Measurements from ENCODE around the gene PERM1.
"Not testable (repeated sequence)": the region's sequence is repeated elsewhere in the genome, so short reads cannot be mapped to it uniquely, and the experiment has no call there.

PERM1 gene

DNA sequence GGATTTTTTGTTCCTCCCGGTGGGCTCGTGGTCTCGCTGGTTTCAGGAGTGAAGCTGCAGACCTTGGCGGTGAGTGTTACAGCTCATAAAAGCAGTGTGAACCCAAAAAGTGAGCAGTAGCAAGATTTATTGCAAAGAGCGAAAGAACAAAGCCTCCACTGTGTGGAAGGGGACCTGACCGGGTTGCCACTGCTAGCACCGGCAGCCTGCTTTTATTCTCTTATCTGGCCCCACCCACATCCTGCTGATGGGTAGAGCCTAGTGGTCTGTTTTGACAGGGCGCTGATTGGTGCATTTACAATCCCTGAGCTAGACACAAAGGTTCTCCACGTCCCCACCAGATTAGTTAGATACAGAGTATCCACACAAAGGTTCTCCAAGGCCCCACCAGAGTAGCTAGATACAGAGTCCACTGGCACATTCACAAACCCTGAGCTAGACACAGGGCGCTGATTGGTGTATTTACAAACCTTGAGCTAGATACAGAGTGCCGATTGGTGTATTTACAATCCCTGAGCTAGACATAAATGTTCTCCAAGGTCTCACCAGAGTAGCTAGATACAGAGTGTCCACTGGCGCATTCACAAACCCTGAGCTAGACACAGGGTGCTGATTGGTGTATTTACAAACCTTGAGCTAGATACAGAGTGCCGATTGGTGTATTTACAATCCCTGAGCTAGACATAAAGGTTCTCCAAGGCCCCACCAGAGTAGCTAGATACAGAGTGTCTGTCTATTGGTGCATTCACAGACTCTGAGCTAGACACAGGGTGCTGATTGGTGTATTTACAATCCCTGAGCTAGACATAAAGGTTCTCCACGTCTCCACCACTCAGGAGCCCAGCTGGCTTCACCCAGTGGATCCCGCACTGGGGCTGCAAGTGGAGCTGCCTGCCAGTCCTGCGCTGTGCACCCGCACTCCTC lies 35.8 kb upstream of the PERM1 start:
- not testable (repeated sequence) for H3K56ac ChIP-seq (ENCODE audit: low read length); H4K8ac ChIP-seq (ENCODE audit: low read depth, low read length); H3K36me3 ChIP-seq (ENCODE audit: control insufficient read depth, insufficient read depth, low read length); H3K4me1 ChIP-seq (ENCODE audit: control insufficient read depth, low read depth, low read length); H2AK5ac ChIP-seq (ENCODE audit: low read length); H3K27ac ChIP-seq (ENCODE audit: low read depth, low read length); H2BK15ac ChIP-seq (replicated peaks; ENCODE audit: low read depth); H3K18ac ChIP-seq (ENCODE audit: low read length); H2BK5ac ChIP-seq (ENCODE audit: low read length); H3K79me2 ChIP-seq (ENCODE audit: control insufficient read depth, insufficient read depth, low read length); DNase-seq; H3K4me2 ChIP-seq (ENCODE audit: low read length); H3K9ac ChIP-seq (ENCODE audit: low read length); H3K79me1 ChIP-seq (ENCODE audit: low read length); H3K23ac ChIP-seq (ENCODE audit: low read length); H3K27me3 ChIP-seq (ENCODE audit: insufficient read depth, low read length, poor library complexity); H3K4ac ChIP-seq (ENCODE audit: low read depth, low read length); H3K4me3 ChIP-seq (ENCODE audit: low read length); H4K5ac ChIP-seq (ENCODE audit: low read length); H2BK120ac ChIP-seq (ENCODE audit: low read depth, low read length)
- no CpG with 5 or more reads among the region's 17 CpGs for WGBS (ENCODE audit: extremely low coverage, insufficient coverage, low lambda C conversion rate)

DNA sequence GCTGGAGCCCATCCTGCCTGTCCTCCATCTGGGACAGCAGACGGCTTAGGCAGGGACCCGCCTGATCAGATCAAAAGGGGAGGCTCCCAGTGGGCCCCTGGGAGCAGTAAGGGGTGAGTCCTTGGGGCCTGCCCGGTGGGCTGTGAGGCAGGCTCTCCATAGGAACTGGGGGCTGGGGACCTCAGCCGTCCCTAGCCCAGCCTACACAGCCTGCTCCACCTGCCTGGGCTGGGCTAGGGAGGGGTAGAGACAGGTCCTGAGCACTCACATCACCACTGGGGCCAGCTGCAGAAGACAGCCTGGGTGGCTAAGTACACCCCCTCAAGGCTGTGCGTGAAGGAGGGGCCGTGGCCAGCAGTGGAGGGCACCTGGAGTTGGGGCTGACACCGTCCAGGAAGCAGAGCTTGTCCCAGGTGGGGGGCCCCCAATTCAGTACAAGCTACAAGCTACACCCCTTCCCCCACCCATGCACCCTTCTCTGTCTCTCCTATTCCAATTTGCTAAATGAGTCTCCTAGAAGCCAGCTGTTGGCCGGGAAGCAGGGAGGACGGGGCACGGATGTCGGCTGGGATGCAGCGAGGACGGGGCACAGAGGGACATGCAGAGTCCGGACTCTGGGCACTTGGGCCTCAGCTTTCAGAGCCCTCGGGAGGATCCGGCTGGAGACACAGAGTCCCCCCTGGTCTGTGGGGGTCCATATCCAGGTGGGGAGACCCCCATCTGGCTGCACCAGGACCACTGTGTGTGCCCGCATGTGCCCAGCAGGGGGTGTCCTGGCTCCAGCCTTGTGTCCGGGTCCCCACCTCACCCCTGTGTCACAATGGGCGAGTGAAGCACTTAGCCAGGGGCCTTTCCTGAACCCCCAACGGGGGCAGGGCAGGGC lies 33.1 kb upstream of the PERM1 start:
- no CpG with 5 or more reads among the region's 20 CpGs for WGBS (ENCODE audit: extremely low coverage, insufficient coverage, low lambda C conversion rate)
- H3K4me3 ChIP-seq (ENCODE audit: low read length): no peak overlapping the region
- no peak for DNase-seq
- no peak overlapping the region for H3K4me2 ChIP-seq (ENCODE audit: low read length)
- peak overlapping the region; percentile 66 for H3K23ac ChIP-seq (ENCODE audit: low read length)
- H3K18ac ChIP-seq (ENCODE audit: low read length): no peak overlapping the region
- no peaks in the 10 kb centered on the region for H3K36me3 ChIP-seq (ENCODE audit: control insufficient read depth, insufficient read depth, low read length)
- no peak overlapping the region for H3K56ac ChIP-seq (ENCODE audit: low read length)
- H3K27ac ChIP-seq (ENCODE audit: low read depth, low read length): no peak overlapping the region
- no peak overlapping the region for H2BK120ac ChIP-seq (ENCODE audit: low read depth, low read length)
- H3K9ac ChIP-seq (ENCODE audit: low read length): no peak overlapping the region
- no peaks in the 10 kb centered on the region for H3K79me2 ChIP-seq (ENCODE audit: control insufficient read depth, insufficient read depth, low read length)
- H4K8ac ChIP-seq (ENCODE audit: low read depth, low read length): no peak overlapping the region
- no peak overlapping the region for H2BK5ac ChIP-seq (ENCODE audit: low read length)
- H4K5ac ChIP-seq (ENCODE audit: low read length): no peak overlapping the region
- H2AK5ac ChIP-seq (ENCODE audit: low read length): no peak overlapping the region
- H3K4ac ChIP-seq (ENCODE audit: low read depth, low read length): no peak overlapping the region
- no peak overlapping the region for H2BK15ac ChIP-seq (replicated peaks; ENCODE audit: low read depth)
- no peaks in the 10 kb centered on the region for H3K4me1 ChIP-seq (ENCODE audit: control insufficient read depth, low read depth, low read length)
- no peaks in the 10 kb centered on the region for H3K27me3 ChIP-seq (ENCODE audit: insufficient read depth, low read length, poor library complexity)
- H3K79me1 ChIP-seq (ENCODE audit: low read length): no peaks in the 10 kb centered on the region

DNA sequence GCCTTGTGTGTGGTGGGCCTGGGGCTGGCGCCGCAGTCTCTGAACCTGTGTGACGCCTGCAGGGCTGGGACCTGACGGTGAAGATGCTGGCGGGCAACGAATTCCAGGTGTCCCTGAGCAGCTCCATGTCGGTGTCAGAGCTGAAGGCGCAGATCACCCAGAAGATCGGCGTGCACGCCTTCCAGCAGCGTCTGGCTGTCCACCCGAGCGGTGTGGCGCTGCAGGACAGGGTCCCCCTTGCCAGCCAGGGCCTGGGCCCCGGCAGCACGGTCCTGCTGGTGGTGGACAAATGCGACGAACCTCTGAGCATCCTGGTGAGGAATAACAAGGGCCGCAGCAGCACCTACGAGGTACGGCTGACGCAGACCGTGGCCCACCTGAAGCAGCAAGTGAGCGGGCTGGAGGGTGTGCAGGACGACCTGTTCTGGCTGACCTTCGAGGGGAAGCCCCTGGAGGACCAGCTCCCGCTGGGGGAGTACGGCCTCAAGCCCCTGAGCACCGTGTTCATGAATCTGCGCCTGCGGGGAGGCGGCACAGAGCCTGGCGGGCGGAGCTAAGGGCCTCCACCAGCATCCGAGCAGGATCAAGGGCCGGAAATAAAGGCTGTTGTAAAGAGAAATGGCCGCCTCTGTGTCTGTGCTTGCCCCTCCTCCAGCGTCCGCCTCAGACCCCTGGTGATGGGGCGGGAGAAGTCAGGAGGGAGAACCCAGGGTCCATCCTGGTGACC lies 32.2 kb upstream of the PERM1 start:
- Histone ChIP-seq H2AK5ac (ENCODE audit: low read length) (peak overlapping the region; percentile 69), H2BK5ac (ENCODE audit: low read length) (no peak overlapping the region), H3K79me1 (ENCODE audit: low read length) (no peaks in the 10 kb centered on the region), H3K23ac (ENCODE audit: low read length) (peak overlapping the region; percentile 95), H3K4me2 (ENCODE audit: low read length) (no peak overlapping the region), H4K8ac (ENCODE audit: low read depth, low read length) (no peak overlapping the region), H3K4me1 (ENCODE audit: control insufficient read depth, low read depth, low read length) (no peaks in the 10 kb centered on the region), H3K4me3 (ENCODE audit: low read length) (no peak overlapping the region), H3K56ac (ENCODE audit: low read length) (peak overlapping the region; percentile 93), H3K36me3 (ENCODE audit: control insufficient read depth, insufficient read depth, low read length) (no peaks in the 10 kb centered on the region), H3K18ac (ENCODE audit: low read length) (no peak overlapping the region), H2BK120ac (ENCODE audit: low read depth, low read length) (no peak overlapping the region), H2BK15ac (replicated peaks; ENCODE audit: low read depth) (no peak overlapping the region), H3K79me2 (ENCODE audit: control insufficient read depth, insufficient read depth, low read length) (no peaks in the 10 kb centered on the region), H3K27ac (ENCODE audit: low read depth, low read length) (no peak overlapping the region), H3K4ac (ENCODE audit: low read depth, low read length) (no peak overlapping the region), H3K27me3 (ENCODE audit: insufficient read depth, low read length, poor library complexity) (no peaks in the 10 kb centered on the region), H3K9ac (ENCODE audit: low read length) (peak overlapping the region; percentile 72), H4K5ac (ENCODE audit: low read length) (no peak overlapping the region)
- DNase-seq: no peak
- no CpG with 5 or more reads among the region's 41 CpGs for WGBS (ENCODE audit: extremely low coverage, insufficient coverage, low lambda C conversion rate)

DNA sequence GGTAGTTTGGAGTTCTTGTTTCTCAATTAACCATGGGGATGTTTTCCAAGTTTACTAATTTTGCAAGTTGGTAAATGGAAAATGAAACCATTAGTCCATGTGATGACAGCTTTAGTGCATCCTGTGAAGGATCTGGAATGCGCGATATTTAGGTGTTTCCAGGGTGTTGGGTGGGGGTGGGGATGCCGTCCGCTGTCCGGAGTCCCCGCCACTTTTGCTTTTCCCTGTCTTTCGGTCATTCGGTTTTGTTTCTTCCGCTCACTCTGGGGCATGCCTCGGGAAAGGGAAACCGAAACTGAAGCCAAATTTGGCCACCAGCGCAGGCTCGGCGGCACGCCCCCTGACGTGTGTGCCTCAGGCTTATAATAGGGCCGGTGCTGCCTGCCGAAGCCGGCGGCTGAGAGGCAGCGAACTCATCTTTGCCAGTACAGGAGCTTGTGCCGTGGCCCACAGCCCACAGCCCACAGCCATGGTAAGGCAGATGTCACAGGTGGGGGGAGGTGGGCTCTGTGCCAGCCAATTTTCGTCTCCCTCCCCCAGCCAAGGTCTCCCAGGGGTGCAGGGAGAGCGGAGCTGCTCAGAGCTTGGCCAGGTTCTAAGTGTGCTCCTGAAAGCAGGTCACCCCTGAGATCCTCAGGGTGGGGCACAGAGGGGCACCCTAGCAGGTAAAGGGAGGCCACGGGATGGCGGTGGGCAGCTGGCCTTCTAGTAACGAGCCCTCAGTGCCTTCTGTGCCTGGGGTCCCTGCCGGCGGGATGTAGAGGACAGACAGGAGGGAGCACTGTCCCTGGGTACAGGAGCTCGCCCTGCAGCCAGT lies 31.4 kb upstream of the PERM1 start, which contains the start of gene ISG15:
Gene ISG15, plus strand, starts transcription at position 393 of the 817 bp plus-strand sequence. Its CDS starts 77 bp downstream, at position 470.
- Histone ChIP-seq H2BK15ac (replicated peaks; ENCODE audit: low read depth) (no peak within 1 kb of the TSS), H3K79me2 (ENCODE audit: control insufficient read depth, insufficient read depth, low read length) (no peaks in the 10 kb centered on the region), H3K79me1 (ENCODE audit: low read length) (no peaks in the 10 kb centered on the region), H2BK5ac (ENCODE audit: low read length) (no peak within 1 kb of the TSS), H3K56ac (ENCODE audit: low read length) (peak within 1 kb of the TSS; percentile 93), H3K4me3 (ENCODE audit: low read length) (no peak within 1 kb of the TSS), H3K4me2 (ENCODE audit: low read length) (peak within 1 kb of the TSS; percentile 73), H3K23ac (ENCODE audit: low read length) (peak within 1 kb of the TSS; percentile 95), H3K4me1 (ENCODE audit: control insufficient read depth, low read depth, low read length) (no peaks in the 10 kb centered on the region), H3K18ac (ENCODE audit: low read length) (peak within 1 kb of the TSS; percentile 23), H3K27ac (ENCODE audit: low read depth, low read length) (no peak within 1 kb of the TSS), H3K4ac (ENCODE audit: low read depth, low read length) (peak within 1 kb of the TSS; percentile 46), H4K5ac (ENCODE audit: low read length) (no peak within 1 kb of the TSS), H2AK5ac (ENCODE audit: low read length) (peak within 1 kb of the TSS; percentile 69), H3K36me3 (ENCODE audit: control insufficient read depth, insufficient read depth, low read length) (no peaks in the 10 kb centered on the region), H3K9ac (ENCODE audit: low read length) (peak within 1 kb of the TSS; percentile 72), H2BK120ac (ENCODE audit: low read depth, low read length) (no peak within 1 kb of the TSS), H3K27me3 (ENCODE audit: insufficient read depth, low read length, poor library complexity) (no peaks in the 10 kb centered on the region), H4K8ac (ENCODE audit: low read depth, low read length) (no peak within 1 kb of the TSS)
- no CpG with 5 or more reads among the region's 30 CpGs for WGBS (ENCODE audit: extremely low coverage, insufficient coverage, low lambda C conversion rate)
- DNase-seq: peak; percentile 81

DNA sequence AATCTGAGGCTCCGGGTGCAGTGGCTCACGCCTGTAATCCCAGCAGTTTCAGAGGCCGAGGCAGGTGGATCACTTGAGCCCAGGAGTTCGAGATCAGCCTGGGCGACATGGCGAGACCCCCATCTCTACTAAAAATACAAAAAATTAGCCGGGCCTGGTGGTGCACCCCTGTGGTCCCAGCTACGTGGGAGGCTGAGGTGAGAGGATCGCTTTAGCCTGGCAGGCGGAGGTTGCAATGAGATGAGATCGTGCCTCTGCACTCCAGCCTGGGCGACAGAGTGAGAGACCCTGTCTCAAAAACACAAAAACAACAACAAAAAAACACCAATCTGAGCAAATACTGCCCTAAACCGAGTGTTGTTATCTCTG lies 30.8 kb upstream of the PERM1 start:
- not testable (repeated sequence) for H3K27me3 ChIP-seq (ENCODE audit: insufficient read depth, low read length, poor library complexity); H3K4ac ChIP-seq (ENCODE audit: low read depth, low read length); H4K5ac ChIP-seq (ENCODE audit: low read length); H3K79me2 ChIP-seq (ENCODE audit: control insufficient read depth, insufficient read depth, low read length); H3K79me1 ChIP-seq (ENCODE audit: low read length); H3K18ac ChIP-seq (ENCODE audit: low read length); H3K4me1 ChIP-seq (ENCODE audit: control insufficient read depth, low read depth, low read length); DNase-seq; H2BK5ac ChIP-seq (ENCODE audit: low read length); H3K27ac ChIP-seq (ENCODE audit: low read depth, low read length); H2AK5ac ChIP-seq (ENCODE audit: low read length); H3K36me3 ChIP-seq (ENCODE audit: control insufficient read depth, insufficient read depth, low read length); H3K23ac ChIP-seq (ENCODE audit: low read length); H2BK120ac ChIP-seq (ENCODE audit: low read depth, low read length); H4K8ac ChIP-seq (ENCODE audit: low read depth, low read length); H2BK15ac ChIP-seq (replicated peaks; ENCODE audit: low read depth); H3K4me3 ChIP-seq (ENCODE audit: low read length); H3K4me2 ChIP-seq (ENCODE audit: low read length)
- H3K56ac ChIP-seq (ENCODE audit: low read length): peak overlapping the region; percentile 81
- peak overlapping the region; percentile 72 for H3K9ac ChIP-seq (ENCODE audit: low read length)
- no CpG with 5 or more reads among the region's 13 CpGs for WGBS (ENCODE audit: extremely low coverage, insufficient coverage, low lambda C conversion rate)

Data from mesendoderm (in vitro differentiated cells).